Lung (tissue), 12 donors: ENCODE measurements around the gene HYAL3. TPM values are rescaled to one million over a fixed set of nuclear protein-coding genes. Genes with fewer than 3 reads are reported as not detected.
A peak's percentile ranks its signal among the peaks of the same experiment; 100 is the strongest.

ENCODE experiments used
- ATAC-seq: fragments of 200-7000 bp; cut with Tn5 transposase; one replicate; pipeline ENCODE4 v1.9.1; 2020; ENCODE audit warnings: moderate number of reproducible peaks; ENCODE audit not compliant: insufficient read depth, low FRiP score
- DNase-seq, 3 donors: peaks; one replicate each; pipeline ENCODE4 v3.0.0-alpha.2; 2013 to 2017
- H3K27ac ChIP-seq, 2 donors: one replicate each; pipeline ENCODE4 v1.5.1; 2013; ENCODE audit warnings: mild to moderate bottlenecking in 2 of 2, moderate library complexity in 2 of 2, control low read depth in 1 of 2, inconsistent platforms in 1 of 2, low read depth in 1 of 2, low read length in 1 of 2
- H3K27me3 ChIP-seq, 3 donors: one replicate each; pipeline ENCODE4 v1.5.1; 2013; ENCODE audit warnings: low read length in 2 of 3; ENCODE audit not compliant: control insufficient read depth in 3 of 3, insufficient read depth in 3 of 3
- H3K36me3 ChIP-seq, 4 donors: one replicate each; pipeline ENCODE4 v1.5.1; 2013; ENCODE audit warnings: low read length in 4 of 4, mild to moderate bottlenecking in 1 of 4, moderate library complexity in 1 of 4; ENCODE audit not compliant: control insufficient read depth in 4 of 4, insufficient read depth in 4 of 4
- H3K4me1 ChIP-seq, 5 donors: one replicate each; pipeline ENCODE4 v1.5.1; 2013; ENCODE audit warnings: low read length in 5 of 5, mild to moderate bottlenecking in 2 of 5, moderate library complexity in 1 of 5; ENCODE audit not compliant: control insufficient read depth in 5 of 5, insufficient read depth in 5 of 5
- H3K4me3 ChIP-seq: one replicate; pipeline ENCODE4 v1.5.1; 2013; ENCODE audit warnings: mild to moderate bottlenecking, control low read depth, moderate library complexity
- H3K9ac ChIP-seq, 2 donors: one replicate each; pipeline ENCODE4 v1.5.1; 2013; ENCODE audit warnings: low read length in 2 of 2, control low read depth in 1 of 2; ENCODE audit not compliant: insufficient read depth in 1 of 2
- H3K9me3 ChIP-seq, 4 donors: one replicate each; pipeline ENCODE4 v1.5.1; 2013; ENCODE audit warnings: low read length in 3 of 4, mild to moderate bottlenecking in 1 of 4, moderate library complexity in 1 of 4; ENCODE audit not compliant: control insufficient read depth in 4 of 4, insufficient read depth in 3 of 4
- WGBS, 2 donors: extraction: QIAGEN DNeasy Blood & Tissue Kit; methylation state at CpG; one replicate each; pipeline ENCODE4 v1.1.7; 2013; 5-methylcytosine and 5-hydroxymethylcytosine counted together
- polyA plus RNA-seq, 2 donors: library from polyadenylated mRNA; stranded (reverse); fragments of 200-250 nt; gene quantifications; one replicate each; pipeline ENCODE4 v1.2.1, GENCODE V29; 2013
- total RNA-seq, 2 donors: library from RNA; depleted of rRNA in 1 of 2; stranded (reverse); fragments of >200 nt in 1 of 2; gene quantifications; one replicate each; pipeline ENCODE4 v1.2.1, GENCODE V29; 2014 to 2021
- TF ChIP-seq, protein P1 (sequence below): IDR thresholded peaks from 2 replicates; pipeline ENCODE4 v1.5.1; 2012; ENCODE audit warnings: mild to moderate bottlenecking; ENCODE audit errors: control extremely low read depth, extremely low read depth
- donor health status: control.
- donor health status: control.
- donor health status: Bipolar disorder and iron deficiency.
- donor health status: healthy.
- donor health status: DM: yes; HTN: yes; CAD: no.

The HYAL3 gene
- total and polyA plus RNA-seq, 4 donors, result 1.4 to 4.9 (median 3.3) TPM

DNA sequence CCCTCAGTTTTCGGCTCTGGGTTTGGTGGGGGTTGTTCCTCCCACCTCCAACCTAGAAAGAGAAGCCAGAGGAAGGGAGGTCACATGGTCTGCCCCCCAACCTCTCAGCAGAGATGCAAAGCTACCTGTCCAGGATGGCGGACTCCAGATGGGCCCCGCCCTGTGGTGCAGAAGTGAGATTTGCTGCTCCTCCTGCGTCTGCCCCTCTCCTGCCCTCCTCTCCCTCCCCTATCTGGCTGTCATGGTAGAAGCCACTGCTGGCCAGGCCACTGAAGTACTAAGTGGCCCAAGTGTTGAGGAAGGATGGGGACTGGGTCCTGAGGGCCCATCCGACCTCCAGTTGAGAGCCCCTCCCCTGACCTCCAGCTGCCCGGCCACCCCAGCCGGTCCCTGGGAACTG lies 32.4 kb downstream of the HYAL3 start:
- 52 to 63% methylated on average over 7 of the region's 7 CpGs for WGBS, 2 donors
- no peak overlapping the region for H3K4me3 ChIP-seq
- ATAC-seq (no peak), DNase-seq (peak in 1 of 3 donors; percentile 16)
- peaks cover 0 to 68% (median 28%) of the 10 kb centered on the region in 5 donors for H3K4me1 ChIP-seq
- TF ChIP-seq, protein P1, sequence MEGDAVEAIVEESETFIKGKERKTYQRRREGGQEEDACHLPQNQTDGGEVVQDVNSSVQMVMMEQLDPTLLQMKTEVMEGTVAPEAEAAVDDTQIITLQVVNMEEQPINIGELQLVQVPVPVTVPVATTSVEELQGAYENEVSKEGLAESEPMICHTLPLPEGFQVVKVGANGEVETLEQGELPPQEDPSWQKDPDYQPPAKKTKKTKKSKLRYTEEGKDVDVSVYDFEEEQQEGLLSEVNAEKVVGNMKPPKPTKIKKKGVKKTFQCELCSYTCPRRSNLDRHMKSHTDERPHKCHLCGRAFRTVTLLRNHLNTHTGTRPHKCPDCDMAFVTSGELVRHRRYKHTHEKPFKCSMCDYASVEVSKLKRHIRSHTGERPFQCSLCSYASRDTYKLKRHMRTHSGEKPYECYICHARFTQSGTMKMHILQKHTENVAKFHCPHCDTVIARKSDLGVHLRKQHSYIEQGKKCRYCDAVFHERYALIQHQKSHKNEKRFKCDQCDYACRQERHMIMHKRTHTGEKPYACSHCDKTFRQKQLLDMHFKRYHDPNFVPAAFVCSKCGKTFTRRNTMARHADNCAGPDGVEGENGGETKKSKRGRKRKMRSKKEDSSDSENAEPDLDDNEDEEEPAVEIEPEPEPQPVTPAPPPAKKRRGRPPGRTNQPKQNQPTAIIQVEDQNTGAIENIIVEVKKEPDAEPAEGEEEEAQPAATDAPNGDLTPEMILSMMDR, result no peak
- peak overlapping the region in 1 of 2 donors; percentile 47 for H3K9ac ChIP-seq
- peak overlapping the region; percentile 91 to 93 for H3K27ac ChIP-seq
- H3K27me3 ChIP-seq, result no peaks in the 10 kb centered on the region
- H3K9me3 ChIP-seq, result no peaks in the 10 kb centered on the region
- peaks cover 0 to 1% (median 0%) of the 10 kb centered on the region in 4 donors for H3K36me3 ChIP-seq

DNA sequence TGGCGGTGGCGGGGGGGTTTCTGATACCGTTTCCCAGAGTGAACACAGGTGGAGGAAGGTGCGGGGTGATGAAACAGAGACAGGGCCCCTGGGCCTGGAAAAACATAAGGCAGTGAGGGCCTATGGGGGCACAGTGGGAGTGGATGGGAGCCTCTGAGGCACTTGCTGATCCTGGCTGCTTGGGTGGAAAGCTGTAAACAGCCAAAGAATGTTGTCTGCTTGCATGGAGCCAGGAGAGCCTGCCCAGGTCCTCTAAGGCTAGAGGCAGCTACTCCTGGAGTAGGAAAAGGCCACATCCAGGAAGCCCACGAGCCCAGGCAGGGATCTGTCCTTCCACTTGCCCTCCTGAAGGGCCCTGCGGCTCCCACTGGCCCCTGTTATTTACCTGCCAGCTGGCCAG lies 33.2 kb downstream of the HYAL3 start:
- no peaks in the 10 kb centered on the region for H3K27me3 ChIP-seq

DNA sequence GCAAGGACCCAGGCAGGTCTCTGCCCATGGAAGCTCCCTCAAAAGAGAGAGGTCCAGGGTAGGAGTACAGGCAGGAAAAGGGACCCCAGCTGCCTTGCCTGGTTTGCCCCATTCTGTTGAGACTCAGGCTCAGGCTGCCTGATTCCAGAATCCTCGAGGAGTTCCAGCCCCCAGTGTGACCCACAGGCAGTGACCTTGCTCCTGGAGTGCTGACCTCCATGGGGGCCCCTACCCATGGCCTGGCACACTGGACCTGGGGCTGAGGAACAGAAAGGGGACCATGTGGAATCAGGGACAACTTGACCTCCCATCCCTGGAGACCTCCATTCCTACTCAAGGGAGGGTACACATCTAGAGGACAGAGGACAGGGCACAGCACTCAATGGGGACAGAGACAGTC lies 33.6 kb downstream of the HYAL3 start:
- peak in 1 of 3 donors; percentile 12 for DNase-seq
- H3K27me3 ChIP-seq, result no peaks in the 10 kb centered on the region
- ATAC-seq, result no peak
- peak overlapping the region; percentile 55 to 91 for H3K27ac ChIP-seq
- H3K9me3 ChIP-seq, result no peaks in the 10 kb centered on the region
- no peak overlapping the region for H3K4me3 ChIP-seq
- peaks cover 0 to 77% (median 34%) of the 10 kb centered on the region in 5 donors for H3K4me1 ChIP-seq
- TF ChIP-seq, protein P1, result no peak
- H3K9ac ChIP-seq, result peak overlapping the region; percentile 57 to 81
- no peaks in the 10 kb centered on the region for H3K36me3 ChIP-seq
- 63 to 95% methylated on average over 1 of the region's 1 CpG for WGBS, 2 donors

More for the DNA sequence above, 33.2 kb downstream of the HYAL3 start:
- Histone ChIP-seq H3K4me3 (no peak overlapping the region), H3K9me3 (no peaks in the 10 kb centered on the region), H3K36me3 (no peaks in the 10 kb centered on the region), H3K27ac (peak overlapping the region; percentile 91 to 93), H3K9ac (peak overlapping the region in 1 of 2 donors; percentile 32), H3K4me1 (peaks cover 0 to 74% (median 30%) of the 10 kb centered on the region in 5 donors)
- ATAC-seq (no peak), DNase-seq (peak in 1 of 3 donors; percentile 14)
- WGBS, 2 donors, result 76% methylated on average over 6 of the region's 6 CpGs
- TF ChIP-seq, protein P1, result no peak
